ENCODE results near the gene CALN1. TPM values are rescaled to one million over a fixed set of nuclear protein-coding genes. Genes with fewer than 3 reads are reported as not detected.

Gene CALN1
- total and polyA plus RNA-seq, 4 donors, result 0.14 to 0.84 (median 0.24) TPM

- DNase-seq (ENCODE audit: low spot score), result no peak
- H3K9ac ChIP-seq (ENCODE audit: low read depth in 1 of 2, low read length in 2 of 2), result no peak overlapping the region
- H3K27me3 ChIP-seq (ENCODE audit: control insufficient read depth in 4 of 4, insufficient read depth in 4 of 4, low read length in 3 of 4), result no peaks in the 10 kb centered on the region
- no peak overlapping the region for H3K4me3 ChIP-seq (ENCODE audit: low read depth in 1 of 3, low read length in 3 of 3)
- no peak for TF ChIP-seq YY1 (IDR thresholded peaks at IDR 0.05)
- TF ChIP-seq CTCF (IDR thresholded peaks at IDR 0.05; ENCODE audit: low read depth, low read length, missing input control), result no peak
- TF ChIP-seq NR2F2 (IDR thresholded peaks at IDR 0.05), result no peak
- TF ChIP-seq ZBTB33 (IDR thresholded peaks at IDR 0.05), result no peak
- no peak overlapping the region for H3K27ac ChIP-seq (ENCODE audit: low read depth in 1 of 2, low read length in 2 of 2)
- H3K9me3 ChIP-seq (ENCODE audit: control insufficient read depth in 4 of 4, low read length in 3 of 4), result peaks cover 0 to 3% (median 0%) of the 10 kb centered on the region in 4 donors
- 52% methylated on average over 3 of the region's 3 CpGs for WGBS
- H3K4me1 ChIP-seq (ENCODE audit: control insufficient read depth in 4 of 4, insufficient read depth in 4 of 4, low read length in 3 of 4), result no peaks in the 10 kb centered on the region
- H3K36me3 ChIP-seq (ENCODE audit: control insufficient read depth in 4 of 4, insufficient read depth in 3 of 4, low read depth in 1 of 4, low read length in 3 of 4), result no peaks in the 10 kb centered on the region
Observed at GRCh38 chr7:72260406-72260805, 151.7 kb downstream of the CALN1 start.

GRCh38 chr7:72258074-72258473 lies 154.1 kb downstream of the CALN1 start:
- WGBS, result 22% methylated on average over 3 of the region's 3 CpGs
- Histone ChIP-seq H3K9ac (ENCODE audit: low read depth in 1 of 2, low read length in 2 of 2) (no peak overlapping the region), H3K4me1 (ENCODE audit: control insufficient read depth in 4 of 4, insufficient read depth in 4 of 4, low read length in 3 of 4) (no peaks in the 10 kb centered on the region), H3K4me3 (ENCODE audit: low read depth in 1 of 3, low read length in 3 of 3) (no peak overlapping the region), H3K27ac (ENCODE audit: low read depth in 1 of 2, low read length in 2 of 2) (no peak overlapping the region), H3K27me3 (ENCODE audit: control insufficient read depth in 4 of 4, insufficient read depth in 4 of 4, low read length in 3 of 4) (no peaks in the 10 kb centered on the region), H3K36me3 (ENCODE audit: control insufficient read depth in 4 of 4, insufficient read depth in 3 of 4, low read depth in 1 of 4, low read length in 3 of 4) (no peaks in the 10 kb centered on the region), H3K9me3 (ENCODE audit: control insufficient read depth in 4 of 4, low read length in 3 of 4) (no peaks in the 10 kb centered on the region)
- TF ChIP-seq HNF4G (IDR thresholded peaks at IDR 0.05), result no peak
- TF ChIP-seq HNF4A (conservative IDR thresholded peaks at IDR 0.05), result peak in 1 of 2 donors; percentile 4
- peak in 1 of 2 donors; percentile 16 for TF ChIP-seq RAD21 (IDR thresholded peaks at IDR 0.05)
- no peak for DNase-seq (ENCODE audit: low spot score)

- H3K36me3 ChIP-seq (ENCODE audit: control insufficient read depth in 4 of 4, insufficient read depth in 3 of 4, low read depth in 1 of 4, low read length in 3 of 4), result no peaks in the 10 kb centered on the region
- TF ChIP-seq EGR1 (IDR thresholded peaks at IDR 0.05; ENCODE audit: low read depth in 2 of 2) (no peak), YY1 (IDR thresholded peaks at IDR 0.05) (no peak), GABPA (IDR thresholded peaks at IDR 0.05 in 1 of 2, conservative IDR thresholded peaks at IDR 0.05 in 1 of 2) (no peak), MAX (IDR thresholded peaks at IDR 0.05) (no peak), SP1 (IDR thresholded peaks at IDR 0.05) (no peak), FOXA1 (IDR thresholded peaks at IDR 0.05) (no peak), ZBTB33 (IDR thresholded peaks at IDR 0.05) (no peak), HNF4A (conservative IDR thresholded peaks at IDR 0.05) (no peak), CTCF (IDR thresholded peaks at IDR 0.05; ENCODE audit: low read depth, low read length, missing input control) (no peak), ATF3 (IDR thresholded peaks at IDR 0.05) (no peak), NR2F2 (IDR thresholded peaks at IDR 0.05) (no peak), JUND (IDR thresholded peaks at IDR 0.05) (no peak), RXRA (IDR thresholded peaks at IDR 0.05) (no peak), RAD21 (IDR thresholded peaks at IDR 0.05) (no peak), TAF1 (conservative IDR thresholded peaks at IDR 0.05) (no peak), HNF4G (IDR thresholded peaks at IDR 0.05) (no peak), FOXA2 (IDR thresholded peaks at IDR 0.05) (no peak)
- 73% methylated on average over 4 of the region's 4 CpGs for WGBS
Observed at GRCh38 chr7:72254455-72254854, 157.7 kb downstream of the CALN1 start.

More at GRCh38 chr7:72254455-72254854, 157.7 kb downstream of the CALN1 start:
- no peak overlapping the region for H3K9ac ChIP-seq (ENCODE audit: low read depth in 1 of 2, low read length in 2 of 2)
- H3K4me1 ChIP-seq (ENCODE audit: control insufficient read depth in 4 of 4, insufficient read depth in 4 of 4, low read length in 3 of 4), result no peaks in the 10 kb centered on the region
- H3K9me3 ChIP-seq (ENCODE audit: control insufficient read depth in 4 of 4, low read length in 3 of 4), result no peaks in the 10 kb centered on the region
- H3K4me3 ChIP-seq (ENCODE audit: low read depth in 1 of 3, low read length in 3 of 3), result no peak overlapping the region
- no peak for DNase-seq (ENCODE audit: low spot score)
- no peak overlapping the region for H3K27ac ChIP-seq (ENCODE audit: low read depth in 1 of 2, low read length in 2 of 2)
- H3K27me3 ChIP-seq (ENCODE audit: control insufficient read depth in 4 of 4, insufficient read depth in 4 of 4, low read length in 3 of 4), result no peaks in the 10 kb centered on the region

Measured in liver (tissue), 9 donors.